ENCODE measurements around the gene GAS6.

DNA sequence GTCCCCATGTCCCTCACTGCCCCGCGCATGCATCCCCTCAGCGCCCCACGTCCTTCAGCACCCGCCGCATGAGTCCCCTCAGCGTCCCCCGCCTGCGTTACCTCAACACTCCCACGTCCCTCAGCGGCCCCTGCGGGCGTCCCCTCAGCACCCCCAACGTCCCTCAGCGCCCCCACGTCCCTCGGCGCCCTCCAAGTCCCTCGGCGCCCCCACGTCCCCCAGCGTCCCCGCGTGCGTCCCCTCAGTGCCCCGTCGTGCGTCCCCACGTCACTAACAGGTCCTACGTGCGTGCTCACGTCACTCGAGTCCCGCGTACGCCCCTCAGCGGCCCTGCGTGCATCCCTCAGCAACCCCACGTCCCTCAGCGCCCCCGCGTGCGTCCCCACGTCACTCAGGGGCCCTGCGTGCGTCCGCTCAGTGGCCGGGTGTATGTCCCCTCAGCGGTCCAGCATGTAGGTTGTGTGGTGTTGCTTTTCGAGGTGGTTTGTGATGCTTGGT lies 19.5 kb upstream of the GAS6 start:
- TF ChIP-seq, protein P1, sequence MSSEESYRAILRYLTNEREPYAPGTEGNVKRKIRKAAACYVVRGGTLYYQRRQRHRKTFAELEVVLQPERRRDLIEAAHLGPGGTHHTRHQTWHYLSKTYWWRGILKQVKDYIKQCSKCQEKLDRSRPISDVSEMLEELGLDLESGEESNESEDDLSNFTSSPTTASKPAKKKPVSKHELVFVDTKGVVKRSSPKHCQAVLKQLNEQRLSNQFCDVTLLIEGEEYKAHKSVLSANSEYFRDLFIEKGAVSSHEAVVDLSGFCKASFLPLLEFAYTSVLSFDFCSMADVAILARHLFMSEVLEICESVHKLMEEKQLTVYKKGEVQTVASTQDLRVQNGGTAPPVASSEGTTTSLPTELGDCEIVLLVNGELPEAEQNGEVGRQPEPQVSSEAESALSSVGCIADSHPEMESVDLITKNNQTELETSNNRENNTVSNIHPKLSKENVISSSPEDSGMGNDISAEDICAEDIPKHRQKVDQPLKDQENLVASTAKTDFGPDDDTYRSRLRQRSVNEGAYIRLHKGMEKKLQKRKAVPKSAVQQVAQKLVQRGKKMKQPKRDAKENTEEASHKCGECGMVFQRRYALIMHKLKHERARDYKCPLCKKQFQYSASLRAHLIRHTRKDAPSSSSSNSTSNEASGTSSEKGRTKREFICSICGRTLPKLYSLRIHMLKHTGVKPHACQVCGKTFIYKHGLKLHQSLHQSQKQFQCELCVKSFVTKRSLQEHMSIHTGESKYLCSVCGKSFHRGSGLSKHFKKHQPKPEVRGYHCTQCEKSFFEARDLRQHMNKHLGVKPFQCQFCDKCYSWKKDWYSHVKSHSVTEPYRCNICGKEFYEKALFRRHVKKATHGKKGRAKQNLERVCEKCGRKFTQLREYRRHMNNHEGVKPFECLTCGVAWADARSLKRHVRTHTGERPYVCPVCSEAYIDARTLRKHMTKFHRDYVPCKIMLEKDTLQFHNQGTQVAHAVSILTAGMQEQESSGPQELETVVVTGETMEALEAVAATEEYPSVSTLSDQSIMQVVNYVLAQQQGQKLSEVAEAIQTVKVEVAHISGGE (CRISPR knock-in tag; IDR thresholded peaks at IDR 0.05), result no peak
- no peak for TF ChIP-seq THAP7 (CRISPR knock-in tag; IDR thresholded peaks at IDR 0.05)
- TF ChIP-seq ZNF830 (CRISPR knock-in tag; IDR thresholded peaks at IDR 0.05), result no peak

All from K562 (cell line).